HG02678 (cell line): ENCODE measurements around the gene TSPAN14.
"Not testable (repeated sequence)": the region's sequence is repeated elsewhere in the genome, so short reads cannot be mapped to it uniquely, and the experiment has no call there.

Experiments
- ATAC-seq: cut with Tn5 transposase; IDR thresholded peaks from one replicate; pipeline ENCODE4 v1.9.1; 2021; ENCODE audit warnings: mild to moderate bottlenecking, moderate library complexity; ENCODE audit not compliant: unreplicated experiment

Gene TSPAN14

DNA sequence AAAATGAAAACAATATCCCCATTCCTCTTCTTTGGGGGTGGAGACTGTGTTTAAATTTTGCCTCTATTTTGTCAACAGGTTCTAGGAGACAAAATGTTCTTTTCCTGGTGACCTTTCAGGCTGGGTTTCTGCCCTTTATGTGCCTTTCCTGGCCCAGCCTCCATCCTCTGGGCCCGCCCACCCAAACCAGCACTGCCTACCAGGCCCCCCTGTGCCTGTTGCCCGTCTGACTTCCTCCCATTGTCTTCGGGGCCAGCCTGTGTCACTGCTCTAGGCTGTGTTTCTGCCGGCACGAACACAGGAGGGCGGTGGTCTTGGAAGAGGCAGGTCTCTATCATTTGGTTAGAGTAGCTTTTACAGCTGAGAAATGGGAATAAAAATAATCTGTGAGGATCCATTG, 13.9 kb downstream of the TSPAN14 start:
- ATAC-seq = no peak

DNA sequence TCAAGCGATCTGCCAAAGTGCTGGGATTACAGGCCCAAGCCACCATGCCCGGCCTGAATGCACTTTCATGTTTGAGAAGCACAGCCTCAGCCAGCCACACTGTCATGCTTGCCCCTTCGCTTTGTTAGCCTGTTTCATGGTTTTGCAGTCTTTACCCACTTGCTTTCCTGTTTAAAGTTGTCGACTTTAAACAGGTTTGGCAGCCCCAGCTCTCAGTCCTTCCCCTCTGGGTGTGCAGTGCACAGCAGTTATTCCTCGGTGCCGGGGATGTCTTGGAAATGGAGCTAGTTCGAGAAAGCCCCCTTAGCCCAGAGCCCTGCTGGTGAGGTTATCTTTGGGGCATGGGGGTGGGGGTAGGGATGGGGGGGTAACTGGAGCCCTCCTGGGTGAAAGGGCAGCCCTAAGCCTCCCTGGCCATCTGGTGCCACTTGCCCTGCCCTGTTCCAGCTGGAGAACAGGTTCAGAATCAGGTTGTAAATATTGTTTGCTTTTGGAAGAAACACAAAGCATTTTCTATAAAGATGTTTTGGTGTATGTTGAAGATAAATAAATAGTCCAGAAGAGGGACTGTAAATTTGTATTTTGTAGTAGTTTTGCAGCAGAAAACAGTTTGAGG, 14.8 kb downstream of the TSPAN14 start:
- no peak for ATAC-seq

DNA sequence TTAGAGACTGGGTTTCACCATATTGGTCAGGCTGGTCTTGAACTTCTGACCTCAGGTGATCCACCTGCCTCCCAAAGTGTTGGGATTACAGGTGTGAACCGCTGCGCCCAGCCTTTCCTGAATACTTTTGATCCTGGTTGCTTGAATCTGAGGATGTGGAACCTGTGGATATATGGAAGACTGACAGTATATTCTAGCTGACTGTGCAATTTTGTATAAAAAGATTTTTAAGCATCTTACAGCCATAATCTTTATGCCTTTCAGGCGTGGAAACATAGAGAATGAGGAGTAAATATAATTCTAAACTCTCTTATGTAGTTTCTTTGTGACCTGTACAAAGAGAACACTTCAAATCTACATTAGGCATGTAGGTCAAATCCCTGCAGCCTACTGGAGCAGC, 16.2 kb downstream of the TSPAN14 start:
- no peak for ATAC-seq

DNA sequence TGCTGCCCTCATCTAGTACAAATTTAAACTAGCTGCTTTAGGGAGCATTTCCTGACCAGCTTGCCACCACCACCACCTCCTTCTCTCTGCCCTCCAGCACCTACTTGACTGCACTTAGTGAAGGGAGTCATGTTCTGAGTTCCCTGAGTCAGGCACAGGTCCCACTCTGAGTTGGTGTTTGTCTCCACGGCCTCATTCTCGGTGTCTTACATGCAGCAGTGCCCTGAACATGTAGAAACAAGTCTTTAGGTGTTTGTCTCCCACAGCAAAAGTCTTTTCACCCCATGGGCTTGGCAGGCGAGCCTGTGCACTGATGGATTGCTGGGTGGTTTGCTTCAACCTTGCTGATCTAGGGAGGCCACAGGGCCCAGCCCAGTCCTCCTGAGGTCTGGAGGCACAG, 16.9 kb downstream of the TSPAN14 start:
- no peak for ATAC-seq

DNA sequence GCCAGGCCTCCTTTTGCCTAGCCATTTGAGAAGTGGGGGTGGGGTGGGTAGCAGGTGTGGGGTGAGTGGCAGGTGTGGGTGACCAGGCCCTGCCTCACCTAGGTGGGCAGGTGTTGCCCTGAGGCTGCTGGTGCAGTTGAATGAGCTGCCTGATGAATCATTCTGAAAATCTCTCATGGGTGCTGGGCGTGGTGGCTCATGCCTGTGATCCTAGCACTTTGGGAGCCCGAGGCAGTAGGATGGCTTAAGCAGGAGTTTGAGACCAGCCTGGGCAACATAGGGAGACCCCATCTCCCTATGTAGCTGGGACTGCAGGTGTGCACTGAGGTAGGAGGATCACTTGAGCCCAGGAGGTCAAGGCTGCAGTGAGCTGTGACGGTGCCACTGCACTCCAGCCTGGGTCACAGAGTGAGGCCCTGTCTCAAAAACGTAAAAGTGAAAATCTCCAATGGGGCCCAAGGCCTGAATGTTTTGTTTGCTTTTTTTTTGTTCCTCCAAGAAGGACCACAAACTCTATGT, 17.7 kb downstream of the TSPAN14 start:
- peak; percentile 55 for ATAC-seq

DNA sequence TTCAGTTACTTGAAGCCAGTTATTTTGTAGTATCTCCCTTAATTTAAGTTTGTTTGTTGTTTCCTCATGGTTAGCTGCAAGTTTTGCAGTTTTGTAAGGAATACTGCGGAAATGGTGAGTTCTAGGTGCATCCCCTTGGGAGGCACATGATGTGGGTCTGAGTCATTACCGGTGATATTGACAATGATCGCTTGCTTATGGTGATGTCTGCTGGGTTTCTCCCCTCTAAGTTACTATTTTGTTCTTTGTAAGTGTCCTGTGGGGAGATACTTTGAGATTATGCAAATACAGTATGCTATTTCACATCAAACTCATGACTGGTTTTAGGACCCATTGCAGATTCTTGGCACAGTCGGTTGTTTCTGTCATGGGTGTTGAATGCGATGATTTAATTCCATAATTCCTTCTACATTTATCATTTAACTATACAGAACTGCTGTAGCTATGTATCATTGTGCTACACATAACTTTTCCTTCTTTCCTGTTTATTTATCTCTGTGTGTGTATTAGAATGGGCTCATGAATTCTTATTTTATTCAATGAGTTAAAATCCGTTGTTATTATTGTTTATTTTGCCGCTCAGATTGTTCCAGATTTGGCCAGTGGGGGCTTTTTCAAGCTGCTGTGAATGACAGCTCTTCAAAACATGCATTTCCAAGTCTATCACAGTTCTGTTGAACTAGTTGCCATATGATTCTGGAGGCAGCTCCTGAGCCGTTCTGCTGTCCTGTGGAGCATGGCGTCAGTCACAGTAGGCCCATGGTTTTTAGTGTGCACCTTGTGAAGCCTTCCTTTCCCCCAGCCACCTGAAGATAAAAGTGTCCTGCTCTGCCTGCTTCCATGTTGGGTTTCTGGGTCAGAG, 18.4 kb downstream of the TSPAN14 start:
- ATAC-seq = peak; percentile 90

DNA sequence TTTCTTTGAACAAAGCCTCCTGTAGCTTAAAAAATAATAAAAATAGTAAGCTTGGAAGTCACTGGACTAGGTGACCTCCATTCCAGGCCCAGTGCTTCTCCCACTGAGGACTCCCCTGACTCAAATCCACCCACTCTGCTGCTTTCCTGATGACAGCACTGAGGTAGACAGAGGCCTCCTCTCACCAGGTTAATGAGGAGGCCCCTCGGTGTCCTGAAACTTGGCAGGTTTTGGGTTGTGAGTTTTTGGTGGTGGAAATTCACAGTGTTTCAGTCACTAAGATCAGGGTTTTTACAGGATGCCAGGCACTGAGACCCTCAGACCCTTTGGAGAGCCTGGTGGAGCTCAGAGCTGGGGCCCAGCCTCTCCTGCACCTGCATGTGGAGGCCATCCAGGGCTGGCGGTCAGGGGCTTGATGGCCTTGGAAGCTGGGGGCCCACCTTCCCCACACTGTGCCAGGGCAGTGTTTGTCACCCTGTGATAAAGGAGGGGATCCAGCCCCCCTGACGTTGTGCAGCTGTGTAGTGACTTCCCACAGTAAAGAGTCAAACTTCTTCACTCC, 19.1 kb downstream of the TSPAN14 start:
- no peak for ATAC-seq

DNA sequence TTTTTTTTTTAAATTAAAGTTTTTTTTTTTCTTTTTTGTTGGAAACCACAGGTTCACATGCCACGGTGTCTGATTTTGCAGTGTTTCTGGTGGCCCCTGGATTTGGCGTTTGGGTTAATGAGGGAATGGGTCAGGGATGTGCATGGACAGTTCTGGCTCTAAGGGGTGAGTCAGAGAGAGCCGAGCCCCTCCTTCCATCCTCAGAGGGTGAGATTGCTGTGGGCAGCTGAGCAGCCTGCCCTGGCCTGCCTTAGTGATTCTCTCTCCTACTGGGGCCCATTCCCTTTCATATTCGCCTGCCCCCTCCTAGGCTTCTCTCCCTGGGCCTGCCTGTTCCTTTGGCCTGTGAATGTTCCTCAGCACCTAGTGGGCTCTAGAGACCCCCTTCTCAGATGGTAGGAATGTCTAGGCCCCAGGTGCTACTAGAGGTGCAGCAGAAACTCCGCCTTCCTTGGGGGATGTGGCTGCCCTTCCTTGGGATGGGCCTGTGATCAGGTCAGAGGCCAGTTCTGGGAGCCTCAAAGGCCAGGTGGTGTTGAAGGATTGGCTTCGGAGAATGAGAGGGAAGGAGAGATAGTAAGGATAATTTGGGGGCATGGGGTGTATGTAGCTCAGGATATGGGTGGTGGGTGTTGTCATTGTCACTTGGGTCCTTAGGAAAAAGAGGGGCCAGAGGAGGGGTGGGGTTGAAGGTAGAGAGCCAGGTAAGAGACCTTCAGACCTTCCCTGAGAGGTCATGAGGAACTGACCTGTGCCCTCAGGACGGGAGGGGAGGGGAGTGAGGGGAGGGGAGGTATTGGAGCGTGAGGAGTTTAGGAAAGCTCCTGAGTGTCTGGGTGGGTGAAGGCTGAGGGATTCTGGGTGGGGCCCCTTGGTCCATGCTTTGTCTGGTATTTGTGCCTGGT, 19.8 kb downstream of the TSPAN14 start:
- no peak for ATAC-seq

DNA sequence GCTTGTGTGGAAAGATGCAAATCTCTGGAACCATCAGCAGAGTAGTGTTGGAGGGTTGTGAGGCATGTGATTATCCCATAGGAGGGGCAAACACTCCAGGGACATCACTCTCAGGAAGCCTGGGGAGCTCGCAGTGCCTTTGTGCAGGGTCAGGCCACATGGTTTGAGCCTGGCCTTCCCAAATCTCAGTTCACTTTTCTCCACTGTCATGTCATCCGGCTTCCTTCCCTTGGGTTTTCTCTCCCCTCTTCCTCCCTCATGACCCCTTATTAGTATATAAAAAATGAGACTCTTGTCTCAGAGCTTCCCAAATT, 20.4 kb downstream of the TSPAN14 start:
- no peak for ATAC-seq

DNA sequence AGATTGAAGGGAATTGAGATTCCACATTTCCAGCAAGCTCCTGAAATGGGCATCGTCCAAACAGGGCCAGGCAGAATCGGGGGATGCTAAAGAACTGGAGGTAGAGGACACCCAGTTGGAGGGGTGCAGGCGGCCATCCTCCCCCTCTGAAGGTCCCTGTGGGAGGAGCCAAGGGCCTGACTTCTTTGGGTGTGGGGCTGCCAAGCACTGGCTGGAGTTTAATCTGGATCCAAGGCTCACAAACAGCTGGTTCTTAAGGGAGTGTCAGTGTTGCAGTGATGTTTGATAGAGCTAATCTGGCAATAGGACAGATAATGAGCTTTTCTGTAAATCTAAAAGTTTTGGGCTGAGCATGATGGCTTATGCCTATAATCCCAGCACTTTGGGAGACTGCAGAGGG, 20.8 kb downstream of the TSPAN14 start:
- ATAC-seq = no peak

DNA sequence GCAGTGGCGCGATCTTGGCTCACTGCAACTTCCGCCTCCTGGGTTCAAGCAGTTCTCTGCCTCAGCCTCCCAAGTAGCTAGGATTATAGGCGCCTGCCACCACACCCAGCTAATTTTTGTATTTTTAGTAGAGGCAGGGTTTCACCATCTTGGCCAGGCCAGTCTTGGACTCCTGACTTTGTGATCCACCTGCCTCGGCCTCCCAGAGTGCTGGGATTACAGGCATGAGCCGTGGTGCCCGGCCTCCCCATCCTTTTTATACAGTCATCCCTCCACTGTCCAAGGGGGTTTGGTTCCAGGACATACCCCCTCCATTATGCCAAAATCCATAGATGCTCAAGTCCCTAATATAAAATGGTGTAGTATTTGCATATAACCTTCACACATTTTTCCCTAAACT, 21.5 kb downstream of the TSPAN14 start:
- not testable (repeated sequence) for ATAC-seq

DNA sequence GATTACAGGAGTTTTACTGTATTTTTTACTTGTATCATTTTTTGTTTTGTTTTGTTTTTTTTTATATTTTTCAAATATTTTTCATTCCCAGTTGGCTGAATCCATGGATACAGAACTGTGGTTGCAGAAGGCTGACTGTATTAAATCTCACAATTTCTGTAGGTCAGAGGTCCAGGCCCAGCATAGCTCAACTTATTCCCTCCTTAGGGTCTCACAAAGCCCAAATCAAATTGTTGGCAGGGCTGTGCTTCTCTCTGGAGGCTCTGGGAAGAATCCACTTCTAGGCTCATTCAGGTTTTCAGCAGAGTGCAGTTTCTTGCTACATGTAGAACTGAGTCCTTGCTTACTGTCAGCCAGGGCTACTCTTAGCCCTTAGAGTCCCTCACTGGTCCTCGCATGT, 22.6 kb downstream of the TSPAN14 start:
- no peak for ATAC-seq

DNA sequence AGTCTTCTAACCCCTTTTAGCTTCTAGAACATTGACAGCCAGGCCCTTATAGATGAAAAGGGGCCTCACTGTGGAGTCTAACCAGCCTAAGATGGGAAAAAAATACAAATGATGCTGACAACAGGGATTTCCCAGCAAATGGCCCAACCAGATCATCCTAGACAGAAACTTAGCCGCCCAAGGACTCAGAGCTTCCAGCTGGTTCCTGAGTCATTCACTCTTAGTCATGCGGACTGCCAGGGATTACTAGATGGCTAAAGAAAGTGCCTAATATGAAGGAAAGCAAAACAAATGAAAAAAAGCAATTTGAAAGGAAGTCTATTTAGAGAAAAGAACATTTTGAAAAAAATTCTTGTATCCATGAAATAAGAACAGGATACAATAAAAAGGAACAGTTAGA, 23.7 kb downstream of the TSPAN14 start:
- ATAC-seq = no peak

DNA sequence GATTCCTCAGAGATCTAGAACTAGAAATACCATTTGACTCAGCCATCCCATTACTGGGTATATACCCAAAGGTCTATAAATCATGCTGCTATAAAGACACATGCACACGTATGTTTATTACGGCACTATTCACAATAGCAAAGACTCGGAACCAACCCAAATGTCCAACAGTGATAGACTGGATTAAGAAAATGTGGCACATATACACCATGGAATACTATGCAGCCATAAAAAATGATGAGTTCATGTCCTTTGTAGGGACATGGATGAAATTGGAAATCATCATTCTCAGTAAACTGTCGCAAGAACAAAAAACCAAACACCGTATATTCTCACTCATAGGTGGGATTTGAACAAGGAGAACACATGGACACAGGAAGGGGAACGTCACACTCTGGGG, 26.3 kb downstream of the TSPAN14 start:
- not testable (repeated sequence) for ATAC-seq

DNA sequence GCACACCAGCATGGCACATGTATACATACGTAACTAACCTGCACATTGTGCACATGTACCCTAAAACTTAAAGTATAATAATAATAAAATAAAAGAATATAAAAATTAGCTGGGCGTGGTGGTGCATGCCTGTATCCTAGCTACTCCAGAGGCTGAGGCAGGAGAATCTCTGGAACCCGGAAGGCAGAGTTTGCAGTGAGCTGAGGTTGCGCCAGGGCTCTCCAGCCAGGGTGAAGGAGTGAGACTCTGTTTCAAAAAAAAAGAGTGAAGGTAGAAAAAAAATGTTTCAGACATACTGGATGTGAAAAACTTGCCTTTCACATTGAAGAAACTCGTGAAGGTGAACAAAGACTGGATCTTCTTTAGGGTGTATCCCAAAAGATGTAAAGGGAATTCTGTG, 26.7 kb downstream of the TSPAN14 start:
- ATAC-seq = no peak

DNA sequence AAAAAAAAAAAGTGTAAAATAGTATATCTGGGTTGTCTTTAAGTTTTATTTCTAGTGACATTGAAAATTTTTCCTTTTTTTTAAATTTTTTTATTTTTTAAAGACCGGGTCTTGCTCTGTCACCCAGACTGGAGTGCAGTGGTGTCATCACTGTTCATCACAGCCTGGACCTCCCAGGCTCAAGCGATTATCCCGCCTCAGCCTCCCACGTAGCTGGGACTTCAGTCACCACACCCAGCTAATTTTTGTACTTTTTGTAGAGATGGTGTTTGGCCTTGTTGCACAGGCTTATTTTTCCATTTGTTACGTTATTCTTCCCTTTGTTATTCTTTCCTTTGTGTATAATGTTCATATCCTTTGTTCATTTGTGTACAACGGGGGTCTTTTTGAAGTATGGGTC, 30.1 kb downstream of the TSPAN14 start:
- no peak for ATAC-seq

DNA sequence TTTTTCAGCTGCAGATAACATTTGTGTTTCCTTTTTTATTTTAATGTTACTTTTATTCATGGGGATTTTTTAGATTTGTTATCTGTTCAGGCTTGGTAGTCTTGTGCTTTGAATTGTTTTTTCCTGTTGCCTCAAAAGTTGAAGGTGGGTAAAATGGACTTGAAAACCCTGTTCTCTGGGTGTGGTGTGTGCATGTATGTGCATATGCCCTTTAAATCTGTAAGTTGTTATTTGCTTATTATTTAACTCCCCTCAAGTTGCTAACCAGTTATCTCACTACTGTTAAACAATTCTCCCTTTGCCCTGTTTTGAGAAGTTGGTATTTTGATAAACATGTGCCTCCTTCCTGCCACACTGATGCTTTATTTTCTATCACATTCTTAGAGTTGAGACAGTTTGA, 30.6 kb downstream of the TSPAN14 start:
- no peak for ATAC-seq

DNA sequence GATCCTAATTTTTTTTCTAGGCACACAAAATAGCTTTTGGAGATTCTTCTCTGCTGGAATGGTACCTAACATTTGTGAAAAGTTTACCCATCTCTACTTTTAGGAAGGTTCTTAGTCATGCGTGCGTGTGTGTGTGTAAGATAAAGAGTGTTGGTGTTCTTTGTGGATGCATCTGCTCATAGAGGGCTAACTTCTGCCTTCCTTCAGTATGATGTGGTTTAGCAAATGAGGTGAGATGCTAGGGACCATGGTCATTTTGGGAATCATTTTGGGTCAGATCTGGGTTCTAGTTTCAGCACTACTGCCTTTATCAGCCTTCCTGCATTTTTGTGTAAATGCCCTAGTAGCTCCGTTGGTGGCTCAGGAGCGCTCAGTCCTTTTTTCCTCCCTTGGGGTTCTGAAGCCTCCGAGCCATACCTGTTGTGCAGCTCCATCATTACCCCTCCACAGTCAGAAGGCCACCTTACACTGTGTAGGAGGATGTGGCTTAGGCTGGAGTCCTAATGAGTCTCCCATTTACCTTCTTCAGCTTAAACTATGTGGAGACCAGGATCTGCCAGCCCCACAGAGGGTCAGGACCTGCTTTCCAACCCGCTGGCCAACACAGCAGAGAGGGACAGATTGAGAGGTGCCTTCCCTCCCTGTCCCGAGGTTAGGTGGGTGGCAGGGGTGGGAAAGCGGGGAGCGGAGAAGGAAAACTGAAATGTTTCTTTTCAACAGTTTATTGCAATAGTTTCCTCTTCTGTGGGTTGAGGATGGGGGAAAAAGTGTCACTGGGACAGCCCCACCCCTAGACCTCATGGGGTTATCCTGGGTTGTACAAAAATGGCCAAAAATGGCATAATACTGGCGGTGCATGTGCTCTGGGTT, 31.2 kb downstream of the TSPAN14 start:
- ATAC-seq = no peak

DNA sequence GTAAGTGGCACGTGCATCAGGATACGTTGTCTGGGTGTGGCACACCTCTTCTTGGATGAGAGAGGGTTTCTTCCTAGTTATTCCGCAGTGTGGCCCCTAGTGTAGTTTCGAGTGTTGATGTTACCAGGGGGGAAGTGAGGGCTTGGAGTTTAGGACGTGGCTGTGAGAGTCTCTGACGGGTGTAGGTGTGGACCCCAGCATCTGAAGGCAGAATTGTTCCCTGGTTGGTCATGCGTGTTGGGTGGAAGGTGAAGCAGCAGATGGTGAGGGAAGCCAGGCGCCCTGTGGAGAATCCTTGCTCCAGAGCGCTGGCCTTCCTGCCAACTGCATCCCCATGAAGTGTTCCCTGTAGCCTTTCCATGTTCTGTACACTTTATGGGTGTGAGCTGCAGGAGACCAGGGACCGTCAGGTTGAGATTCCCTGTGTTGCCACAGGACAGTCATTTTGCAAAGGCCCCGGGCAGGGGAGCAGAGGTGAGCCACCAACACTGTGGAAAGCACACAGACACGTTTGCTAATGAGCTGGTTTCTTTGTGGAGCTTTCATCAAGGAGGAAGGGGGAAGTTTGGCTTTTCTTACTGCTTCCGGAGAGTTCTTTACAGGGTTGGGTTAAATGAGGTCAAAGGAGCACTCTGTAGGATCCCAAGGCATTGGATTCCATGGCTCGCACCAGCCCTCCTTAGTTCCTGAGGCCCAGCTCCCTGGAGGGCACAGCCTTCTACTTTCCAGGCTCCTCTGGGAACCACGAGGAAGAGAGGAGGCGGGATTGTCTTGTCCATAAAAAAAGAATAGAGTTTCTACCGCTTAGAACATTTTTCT, 32.0 kb downstream of the TSPAN14 start:
- no peak for ATAC-seq
